Mononuclear cell (primary cell): ENCODE measurements around the gene IFNA2. TPM values are rescaled to one million over a fixed set of nuclear protein-coding genes. Genes with fewer than 3 reads are reported as not detected.

Experiments
- H3K27me3 ChIP-seq: 2 replicates; pipeline ENCODE4 v1.6.0; 2011; ENCODE audit warnings: low read length, control low read depth; ENCODE audit not compliant: insufficient read depth
- H3K4me1 ChIP-seq: 2 replicates; pipeline ENCODE4 v1.5.1; 2011; ENCODE audit warnings: mild to moderate bottlenecking, low read length, control low read depth; ENCODE audit not compliant: insufficient read depth
- H3K4me3 ChIP-seq: 2 replicates; pipeline ENCODE4 v1.5.1; 2011; ENCODE audit warnings: mild to moderate bottlenecking, low read length, moderate library complexity
- H3K9me3 ChIP-seq: 2 replicates; pipeline ENCODE4 v1.5.1; 2011; ENCODE audit warnings: low read depth, mild to moderate bottlenecking, control low read depth, low read length
- total RNA-seq: library from RNA; depleted of rRNA; stranded (reverse); fragments of >200 nt; gene quantifications from one replicate; pipeline ENCODE4 v1.2.3, GENCODE V29; 2012

The IFNA2 gene
- total RNA-seq, 1 donor: 0.21 TPM

DNA sequence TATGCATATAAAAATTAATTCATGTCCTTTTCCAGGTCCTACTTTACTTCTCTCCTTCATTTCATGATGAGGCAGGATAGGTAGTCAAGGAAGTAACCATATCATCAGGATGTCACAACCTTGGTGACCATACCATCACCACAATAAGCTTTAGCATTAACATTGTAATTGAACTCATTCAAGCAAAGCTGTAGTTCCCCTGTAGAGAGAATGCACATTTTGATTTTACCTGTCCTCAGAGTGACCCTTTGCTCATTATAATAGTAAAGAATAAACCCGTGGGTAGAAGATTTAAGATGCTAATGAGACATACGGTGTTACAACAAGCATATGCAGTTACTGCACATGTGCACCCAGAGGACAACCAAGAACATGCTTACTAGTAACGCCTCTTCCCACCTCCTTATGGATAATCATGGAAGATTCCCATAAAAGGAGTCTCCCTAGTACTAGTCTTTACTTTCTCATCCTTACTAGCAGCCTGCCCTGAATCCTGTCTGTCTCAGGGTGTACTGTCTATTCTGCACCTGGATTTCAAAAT lies 36.7 kb downstream of the IFNA2 start:
- Histone ChIP-seq H3K27me3 (peaks cover 39% of the 10 kb centered on the region), H3K4me3 (no peak overlapping the region), H3K4me1 (no peaks in the 10 kb centered on the region), H3K9me3 (no peaks in the 10 kb centered on the region)

DNA sequence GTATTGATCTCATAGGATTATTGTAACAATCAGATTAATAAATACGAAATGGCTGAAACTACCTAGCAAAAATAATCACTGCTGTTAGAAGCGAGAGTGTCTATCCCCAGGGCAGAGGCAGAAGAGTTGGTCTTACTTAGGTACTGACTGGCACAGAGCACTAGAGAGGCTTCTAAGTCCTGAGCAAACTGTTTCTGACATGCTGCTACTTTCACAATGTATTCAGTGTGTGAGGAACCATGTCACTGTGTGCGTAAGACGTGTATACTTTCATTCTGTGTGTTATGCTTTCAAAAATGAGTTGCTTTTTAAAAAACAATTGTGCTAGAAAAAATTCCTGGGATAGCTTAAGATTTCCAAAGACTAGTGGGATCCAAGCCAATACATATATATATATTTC lies 44.5 kb downstream of the IFNA2 start:
- no peak overlapping the region for H3K4me3 ChIP-seq
- H3K27me3 ChIP-seq: peaks cover 25% of the 10 kb centered on the region
- H3K9me3 ChIP-seq: no peaks in the 10 kb centered on the region
- H3K4me1 ChIP-seq: no peaks in the 10 kb centered on the region

DNA sequence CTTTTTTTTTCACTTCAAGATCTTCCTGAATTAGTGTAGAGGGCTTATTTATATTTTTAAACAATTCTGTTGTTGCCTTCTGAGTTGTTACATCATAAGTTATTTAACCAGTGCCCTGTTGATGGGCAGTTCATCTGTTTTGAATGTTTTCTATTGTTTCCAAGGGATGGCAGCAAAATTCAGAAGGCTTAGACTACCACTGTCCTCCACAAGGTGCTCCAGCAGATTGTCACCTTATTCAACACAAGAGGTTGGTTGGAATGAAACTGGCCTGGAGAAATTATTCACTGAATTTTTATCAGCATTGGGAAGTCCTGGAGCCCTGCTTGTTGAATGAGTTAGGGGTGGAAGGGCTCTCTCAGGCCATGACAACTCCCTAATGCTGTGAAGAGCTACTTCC lies 48.7 kb downstream of the IFNA2 start:
- H3K4me3 ChIP-seq: no peak overlapping the region
- peaks cover 9% of the 10 kb centered on the region for H3K27me3 ChIP-seq
- H3K4me1 ChIP-seq: peaks cover 27% of the 10 kb centered on the region
- no peaks in the 10 kb centered on the region for H3K9me3 ChIP-seq

DNA sequence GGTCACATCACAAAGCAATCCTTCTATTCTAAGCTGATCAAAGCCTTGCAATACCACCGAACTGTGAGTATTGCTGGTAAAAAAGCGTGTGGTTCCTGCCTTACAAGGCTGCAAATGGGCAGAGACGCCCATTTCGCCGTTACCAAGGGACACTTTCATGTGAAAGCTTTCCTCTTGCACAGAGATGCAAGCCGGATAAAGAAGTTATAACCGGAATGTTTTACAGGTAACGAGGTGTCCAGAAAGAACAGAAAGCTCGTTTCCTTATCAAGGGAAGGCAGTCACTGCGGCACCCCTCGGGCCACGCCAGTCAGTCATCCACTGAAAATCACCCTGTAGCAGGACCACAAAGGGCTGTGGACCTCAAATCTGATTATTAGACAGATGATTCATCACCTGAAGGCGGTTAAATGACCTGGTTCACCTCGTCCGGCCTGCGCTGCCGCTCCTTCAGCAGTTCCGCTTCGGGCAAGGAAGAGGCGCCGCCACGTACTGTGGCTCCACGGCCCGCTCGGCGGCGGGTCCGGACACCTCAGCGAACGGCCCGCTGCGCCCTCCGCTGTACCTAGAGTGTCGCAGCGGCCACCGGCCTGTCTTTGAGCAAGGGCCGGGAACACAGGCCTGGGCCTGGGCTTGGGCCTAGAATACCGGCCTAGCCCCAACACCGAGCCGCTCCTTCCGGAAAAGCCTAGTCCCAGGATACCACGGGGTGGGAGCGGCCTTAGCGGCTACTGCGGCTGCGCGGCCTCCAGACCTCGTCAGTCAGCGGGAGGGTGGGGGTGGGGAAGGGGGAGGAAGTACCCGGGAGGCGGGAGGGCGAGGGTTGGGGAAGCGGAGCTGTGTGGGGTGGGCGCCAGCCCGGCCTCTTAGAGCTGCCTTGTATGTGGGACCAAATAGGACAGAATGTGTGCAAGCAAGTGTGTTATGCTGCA lies 50.2 kb downstream of the IFNA2 start, which contains the start of gene KLHL9:
Gene KLHL9, minus strand, starts transcription at position 704 of the 932 bp plus-strand sequence. Its CDS starts 545 bp downstream, at position 159.
- Histone ChIP-seq H3K4me1 (peaks cover 39% of the 10 kb centered on the region), H3K9me3 (no peaks in the 10 kb centered on the region)

More for the DNA sequence above, 50.2 kb downstream of the IFNA2 start, which contains the start of gene KLHL9:
- Histone ChIP-seq H3K27me3 (peaks cover 5% of the 10 kb centered on the region), H3K4me3 (peak within 1 kb of the TSS; percentile 88)

Other genes with a start within 250 kb of the IFNA2 start
- 0.10 TPM for gene IFNW1, start 243.6 kb downstream of the IFNA2 start, total RNA-seq
- gene IFNA21, start 218.7 kb downstream of the IFNA2 start, total RNA-seq: not detected
- gene IFNA4, start 197.8 kb downstream of the IFNA2 start, total RNA-seq: not detected
- gene IFNA7, start 183.2 kb downstream of the IFNA2 start, total RNA-seq: not detected
- not detected for gene IFNA10, start 178.3 kb downstream of the IFNA2 start, total RNA-seq
- not detected for gene IFNA16, start 168.1 kb downstream of the IFNA2 start, total RNA-seq
- not detected for gene IFNA17, start 157.2 kb downstream of the IFNA2 start, total RNA-seq
- not detected for gene IFNA14, start 145.4 kb downstream of the IFNA2 start, total RNA-seq
- gene IFNA5, start 80.1 kb downstream of the IFNA2 start, total RNA-seq: 0.10 TPM
- 22.0 TPM for gene KLHL9, start 50.0 kb downstream of the IFNA2 start, total RNA-seq
- gene IFNA6, start 34.5 kb downstream of the IFNA2 start, total RNA-seq: 0.10 TPM
- gene IFNA13, start 17.3 kb downstream of the IFNA2 start, total RNA-seq: not detected
- not detected for gene IFNA8, start 23.7 kb upstream of the IFNA2 start, total RNA-seq
- not detected for gene IFNA1, start 55.0 kb upstream of the IFNA2 start, total RNA-seq
- gene IFNE, start 96.9 kb upstream of the IFNA2 start, total RNA-seq: not detected